NCI-H2029 (cell line): Measurements from ENCODE around the gene BCKDHA.
A peak's percentile ranks its signal among the peaks of the same experiment; 100 is the strongest.
"Not testable (repeated sequence)": the region's sequence is repeated elsewhere in the genome, so short reads cannot be mapped to it uniquely, and the experiment has no call there.

ENCODE experiments used
- DNase-seq: peaks from one replicate; lab custom pipeline; 2025; lab: John Stamatoyannopoulos, UW

BCKDHA gene

DNA sequence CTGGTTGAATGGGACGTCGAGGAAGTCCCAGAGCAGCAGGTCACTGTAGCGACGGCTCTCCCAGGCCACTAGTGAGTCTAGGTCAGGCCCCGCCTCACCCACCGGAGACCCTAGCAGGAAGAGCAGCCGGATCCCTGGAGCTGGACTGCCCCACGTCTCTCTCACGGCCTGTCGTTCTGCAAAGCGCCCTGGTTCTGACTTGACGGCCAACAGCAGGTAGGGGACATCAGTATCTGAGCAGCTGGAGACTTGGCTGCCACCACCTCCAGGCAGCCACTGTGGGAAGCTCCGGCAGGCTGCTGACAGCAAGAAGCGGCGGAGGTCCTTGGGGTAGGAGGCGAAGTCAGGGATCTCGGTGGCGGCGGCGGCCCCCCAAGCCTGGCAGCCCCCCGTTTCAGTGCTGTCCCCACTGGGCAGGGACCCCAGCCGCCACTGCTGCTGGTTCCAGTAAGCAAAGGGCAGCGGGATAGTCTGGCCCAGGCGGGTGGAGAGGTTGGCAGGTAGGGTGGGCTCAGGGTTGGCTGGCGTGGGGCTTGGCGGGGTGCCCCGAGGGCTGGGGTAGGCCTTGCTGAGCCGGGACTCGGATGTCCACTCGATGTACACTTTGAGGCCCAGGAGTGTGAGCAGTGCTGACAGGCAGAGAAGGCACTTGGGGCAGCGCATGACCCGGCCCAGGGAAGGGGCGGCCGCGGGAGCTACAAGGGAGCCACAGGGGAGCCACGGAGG is 28.7 kb downstream of the BCKDHA start:
- no peak for DNase-seq

- peak; percentile 86 for DNase-seq
These were observed 29.5 kb downstream of the BCKDHA start, which contains the start of gene B3GNT8 for GRCh38 chr19:41426952-41427646. TSS of gene B3GNT8 (minus strand) at chr19:41427374. CDS start at chr19:41426778, 596 bp downstream.

DNA sequence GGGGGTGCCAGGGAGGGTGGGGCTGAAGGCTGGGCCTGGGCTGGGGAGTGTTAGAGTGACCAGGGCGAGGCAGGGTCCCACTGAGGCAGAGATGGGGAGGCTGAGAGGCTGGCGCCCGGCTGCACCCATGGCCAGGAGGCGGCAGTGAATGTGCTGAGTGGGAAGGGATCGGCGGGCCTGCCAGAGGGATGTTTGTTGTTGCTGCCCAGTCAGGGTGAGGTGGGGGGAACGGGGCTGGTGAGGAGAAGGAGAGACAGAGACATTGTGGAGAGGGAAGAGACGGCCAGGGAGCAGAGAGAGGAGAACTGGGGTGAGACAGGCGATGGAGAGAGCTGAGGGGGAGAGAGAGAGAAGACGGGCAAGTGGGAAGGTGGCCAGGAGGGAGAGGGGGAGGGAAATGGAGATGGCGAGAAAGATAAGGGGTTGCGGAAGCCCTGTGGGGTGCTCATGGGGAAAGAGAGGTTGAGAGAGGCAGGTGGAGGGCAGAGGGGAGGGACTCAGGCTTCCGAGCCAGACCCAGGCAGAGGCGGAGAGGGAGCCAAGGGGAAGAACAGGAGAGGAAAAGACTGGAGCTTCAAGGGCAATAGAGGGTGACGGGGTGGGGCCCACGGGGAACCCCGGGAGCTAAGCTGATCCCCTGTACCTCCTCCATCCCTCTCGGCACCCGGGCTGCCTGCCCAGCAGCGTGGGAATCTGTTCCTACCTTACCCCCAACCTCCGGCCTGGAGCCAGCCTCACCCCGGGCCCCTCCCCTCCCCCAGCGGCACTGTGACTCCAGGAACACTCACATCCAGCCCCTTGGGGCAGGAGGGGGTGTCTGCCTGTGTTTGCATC is 30.2 kb downstream of the BCKDHA start:
- peak; percentile 50 for DNase-seq

DNA sequence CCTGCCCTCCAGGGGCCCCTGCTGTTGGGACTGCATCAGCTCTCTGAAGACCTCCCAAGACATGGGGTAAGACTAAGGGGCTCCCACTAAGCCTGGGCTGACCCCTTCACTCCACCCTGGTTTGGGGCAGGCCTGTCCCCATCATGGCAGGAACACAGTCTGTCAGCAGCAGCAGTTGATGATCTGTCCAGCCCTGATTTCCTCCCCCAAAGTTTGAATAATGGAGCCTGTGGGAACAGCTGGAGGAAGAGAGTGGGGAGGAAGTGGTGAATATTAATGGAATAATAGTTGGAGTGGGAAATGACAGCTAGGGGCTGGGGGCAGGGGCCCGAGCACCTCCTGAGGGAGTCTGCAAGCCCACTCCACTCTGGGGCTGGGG is 30.9 kb downstream of the BCKDHA start:
- no peak for DNase-seq

- DNase-seq, result no peak
These were observed 33.3 kb downstream of the BCKDHA start for GRCh38 chr19:41430922-41431321.

GRCh38 chr19:41431426-41432386 is 34.1 kb downstream of the BCKDHA start:
- DNase-seq, result peak; percentile 26

DNA sequence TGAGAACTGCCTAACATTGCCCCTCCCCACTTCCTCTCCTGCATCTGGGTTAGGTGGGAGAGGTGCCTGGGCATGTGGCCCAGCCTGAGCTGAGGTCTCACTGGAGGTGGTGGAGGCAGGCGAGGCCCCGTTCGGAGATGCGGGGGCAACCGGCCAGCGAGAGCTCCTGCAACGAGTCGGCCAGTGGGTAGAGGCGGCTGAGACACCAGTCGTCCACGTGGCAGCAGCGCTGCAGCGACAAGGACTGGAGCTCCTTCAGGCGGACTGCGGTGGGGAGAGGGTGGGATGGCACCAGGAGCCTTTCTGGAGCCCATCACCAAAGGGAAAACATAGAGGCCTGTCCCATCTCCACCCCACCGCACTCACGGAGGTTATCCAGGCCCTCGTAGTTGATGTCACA is 35.6 kb downstream of the BCKDHA start:
- no peak for DNase-seq

- DNase-seq, result no peak
These were observed 36.8 kb downstream of the BCKDHA start for GRCh38 chr19:41434450-41434849.

DNA sequence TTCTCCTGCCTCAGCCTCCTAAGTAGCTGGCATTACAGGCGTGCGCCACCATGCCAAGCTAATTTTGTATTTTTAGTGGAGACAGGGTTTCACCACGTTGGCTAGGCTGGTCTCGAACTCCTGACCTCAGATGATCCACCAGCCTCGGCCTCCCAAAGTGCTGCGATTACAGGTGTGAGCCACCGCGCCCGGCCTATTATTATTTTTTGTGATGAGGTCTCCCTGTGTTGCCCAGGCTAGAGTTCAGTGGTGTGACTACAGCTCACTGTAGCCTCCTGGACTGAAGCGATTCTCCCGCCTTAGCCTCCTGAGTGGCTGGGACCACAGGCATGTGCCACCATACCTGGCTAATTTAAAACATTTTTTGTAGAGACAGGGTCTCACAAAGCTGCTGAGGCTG is 37.8 kb downstream of the BCKDHA start:
- DNase-seq, result not testable (repeated sequence)

DNA sequence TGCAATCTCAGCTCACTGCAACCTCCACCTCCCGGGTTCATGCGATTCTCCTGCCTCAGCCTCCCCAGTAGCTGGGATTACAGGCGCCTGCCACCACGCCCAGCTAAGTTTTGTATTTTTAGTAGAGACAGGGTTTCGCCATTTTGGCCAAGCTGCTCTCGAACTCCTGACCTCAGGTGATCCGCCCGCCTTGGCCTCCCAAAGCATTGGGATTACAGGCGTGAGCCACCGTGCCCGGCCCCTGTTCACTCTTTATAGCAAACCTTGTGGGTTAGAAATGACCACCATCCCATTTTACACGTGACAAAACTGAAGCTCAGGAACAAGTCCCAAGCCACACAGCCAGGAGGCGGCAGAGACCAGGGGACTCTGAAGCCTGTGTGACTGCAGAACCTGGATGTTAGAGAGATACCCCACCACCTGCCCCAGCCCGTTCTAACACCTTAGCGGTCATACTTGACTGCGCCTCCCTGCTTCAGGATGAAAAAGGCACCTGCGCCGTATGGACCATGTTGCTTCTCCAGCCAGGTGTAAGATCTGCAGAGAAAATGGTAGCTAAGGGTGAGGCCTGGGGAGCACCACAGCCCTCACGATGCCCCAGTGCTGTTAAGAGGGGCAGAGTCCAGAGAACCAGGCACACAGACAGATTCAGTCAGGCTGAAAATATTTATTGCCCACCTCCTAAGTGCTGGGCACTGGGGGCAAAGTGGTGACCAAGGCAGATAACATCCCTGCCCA is 38.5 kb downstream of the BCKDHA start:
- no peak for DNase-seq

GRCh38 chr19:41436674-41436951 is 39.0 kb downstream of the BCKDHA start:
- no peak for DNase-seq

DNA sequence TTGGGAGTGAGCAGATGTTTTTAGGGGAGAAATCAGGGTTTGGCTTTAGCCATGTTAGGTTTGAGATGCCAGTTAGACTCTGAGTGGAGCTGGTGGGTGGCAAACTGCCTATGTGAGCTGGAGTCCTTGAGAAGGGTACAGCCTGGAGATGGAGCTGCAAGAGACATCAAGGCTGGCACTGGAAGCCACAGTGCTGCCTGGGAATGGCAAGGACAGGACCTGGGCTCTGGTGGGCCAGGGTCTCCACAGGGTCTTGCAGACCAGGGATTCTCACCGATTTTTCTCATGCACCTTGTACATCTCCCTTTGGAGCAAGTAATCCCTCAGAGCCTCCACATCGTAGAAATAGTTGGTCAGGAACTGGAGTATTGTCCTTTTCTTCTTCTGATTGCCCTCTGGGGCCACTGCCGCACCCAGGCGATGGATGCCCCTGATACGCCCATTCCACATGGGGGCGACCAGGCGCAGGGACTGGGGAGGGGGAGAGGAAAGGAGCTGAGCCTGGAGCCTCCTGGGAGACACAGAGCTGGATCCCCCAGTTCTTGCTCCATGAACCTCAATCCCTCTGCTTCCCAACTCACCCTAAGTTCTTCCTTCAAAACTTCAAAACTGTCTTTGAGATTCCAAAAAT is 40.4 kb downstream of the BCKDHA start:
- no peak for DNase-seq

- DNase-seq, result peak; percentile 99
These were observed 42.0 kb downstream of the BCKDHA start, which contains the start of gene DMAC2 for GRCh38 chr19:41439441-41440222. TSS of gene DMAC2 (minus strand) at chr19:41439912. CDS start at chr19:41439899, 13 bp downstream.

GRCh38 chr19:41441321-41441945 is 43.8 kb downstream of the BCKDHA start:
- DNase-seq, result no peak

DNA sequence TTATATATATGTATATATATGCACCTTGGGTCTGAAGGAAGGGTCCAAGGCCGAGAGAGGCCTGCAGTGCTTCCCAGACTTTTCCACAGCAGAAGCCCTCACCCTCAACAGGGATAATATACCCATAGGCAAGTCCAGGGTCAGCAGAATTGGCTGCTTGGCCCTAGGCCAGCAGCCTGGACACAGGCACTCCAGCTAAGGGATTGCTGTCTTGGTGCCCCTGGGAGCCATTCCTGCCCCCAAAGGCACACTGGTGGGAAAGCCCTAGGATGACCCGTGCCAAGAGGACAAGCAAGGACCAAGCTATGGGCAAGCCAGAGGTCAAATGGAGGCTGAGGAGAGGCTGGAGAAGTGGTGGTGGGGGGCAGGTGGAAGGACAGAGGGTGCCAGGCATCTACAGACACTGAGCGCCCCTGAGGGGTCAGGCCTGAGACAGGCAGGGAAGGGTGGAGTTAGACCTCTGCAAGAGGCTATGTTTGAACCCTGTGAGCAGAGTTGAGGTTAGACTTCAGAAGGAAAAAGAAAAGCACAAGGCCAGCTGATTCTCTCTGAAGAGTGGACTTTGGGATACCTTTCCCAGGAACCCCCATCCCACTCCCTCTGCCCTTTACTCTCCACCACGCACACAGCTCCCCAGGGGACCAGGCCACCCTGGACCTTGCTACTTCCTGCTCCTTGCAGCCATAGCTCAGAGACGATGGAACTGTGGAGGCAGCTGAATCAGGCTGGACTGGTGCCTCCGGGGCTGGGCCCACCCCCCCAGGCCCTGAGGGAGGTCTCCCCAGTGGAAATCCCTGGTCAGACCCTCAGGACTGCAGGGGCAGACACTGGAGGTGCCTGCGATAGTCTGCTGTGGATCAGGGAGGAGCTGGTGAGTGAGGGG is 45.1 kb downstream of the BCKDHA start, which contains the start of gene ERICH4:
Gene ERICH4, plus strand, starts transcription at position 684 of the 883 bp plus-strand sequence. Its CDS starts 14 bp downstream, at position 698.
- no peak for DNase-seq

- DNase-seq, result no peak
These were observed 46.3 kb downstream of the BCKDHA start for GRCh38 chr19:41443813-41444455.

DNA sequence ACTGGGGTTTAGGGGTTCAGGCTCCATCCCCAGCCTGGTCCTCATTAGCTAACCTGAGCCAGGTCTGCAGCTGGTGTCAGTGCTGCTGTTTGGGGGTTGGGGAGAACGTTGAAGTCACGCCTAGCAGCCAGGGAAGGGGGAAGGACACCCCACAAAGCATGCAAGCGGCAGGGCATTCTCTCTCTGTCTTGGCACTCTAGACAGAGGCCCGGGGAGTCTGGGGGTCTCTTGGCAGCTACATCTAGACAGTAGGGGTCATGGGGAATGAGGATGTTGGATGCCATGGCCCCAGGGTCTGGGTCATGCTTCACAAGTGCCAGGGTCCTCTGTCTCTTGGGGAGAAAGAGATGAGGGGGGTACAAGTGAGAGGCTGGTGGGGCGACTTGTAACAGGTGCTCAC is 48.0 kb downstream of the BCKDHA start:
- DNase-seq, result no peak
